ENCODE measurements around the gene KLHL22.
"Not testable (repeated sequence)": the region's sequence is repeated elsewhere in the genome, so short reads cannot be mapped to it uniquely, and the experiment has no call there.

The KLHL22 gene

DNA sequence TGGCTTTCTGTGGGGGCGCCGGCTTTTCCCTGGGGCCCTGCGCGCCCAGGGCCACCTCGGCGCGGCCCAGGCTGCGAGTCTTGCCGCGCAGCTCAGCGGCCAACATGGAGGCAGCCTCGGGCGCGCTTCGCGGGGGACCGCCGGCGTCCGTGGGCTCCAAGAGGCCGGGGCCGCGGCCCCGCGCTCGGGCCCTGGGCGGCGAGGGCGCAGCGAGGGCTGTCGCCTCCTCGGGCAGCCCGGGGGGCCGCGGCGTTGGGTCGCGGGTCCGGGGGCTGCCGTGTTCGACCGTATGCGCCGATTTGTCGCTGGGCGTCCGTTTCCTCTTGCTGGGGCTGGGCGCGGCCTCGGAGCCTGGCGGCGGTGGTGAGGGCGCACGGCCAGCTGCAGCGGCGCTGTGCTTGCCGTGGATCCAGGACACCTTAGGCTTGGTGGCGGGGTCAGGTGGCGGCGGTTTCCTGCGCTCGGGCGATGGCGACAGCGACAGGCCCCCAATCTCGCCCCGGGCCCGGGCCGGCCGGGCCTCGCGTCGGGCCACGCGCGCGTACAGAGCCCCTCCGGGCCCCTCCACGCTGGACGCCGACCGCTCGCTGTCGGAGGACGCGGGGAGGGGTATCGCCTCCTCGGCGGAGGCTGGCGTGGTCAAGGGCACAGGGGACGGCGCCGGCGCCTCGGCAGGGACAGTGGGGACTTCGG, 69.9 kb downstream of the KLHL22 start:
- intact Hi-C loops (cut with DNase I): no loop called here
- peak in 3 of 10 donors; percentile 72 to 82 (median 79) for DNase-seq

- intact Hi-C loops (cut with DNase I): no loop called here
- DNase-seq: peak in 8 of 10 donors; percentile 63 to 97 (median 82)
These were observed 70.5 kb downstream of the KLHL22 start for GRCh38 chr22:20424932-20425565.

DNA sequence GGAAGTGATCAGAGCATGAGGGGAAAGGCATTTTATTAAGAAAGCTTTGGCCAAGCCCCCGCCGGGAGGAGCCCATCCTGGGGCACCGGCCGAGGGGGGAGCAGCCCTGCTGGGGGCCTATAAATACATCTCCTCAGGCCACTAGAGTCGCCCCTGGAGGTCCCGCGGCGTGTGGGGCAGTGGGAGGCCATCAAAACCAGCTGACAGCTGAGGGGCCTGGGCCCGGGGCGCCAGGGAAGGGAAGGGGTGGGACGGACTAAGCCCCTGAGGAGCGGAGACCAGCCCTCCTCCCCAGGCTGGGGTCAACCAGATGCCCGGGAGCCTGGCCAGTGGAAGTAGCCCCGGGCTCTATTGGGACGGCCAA, 71.0 kb downstream of the KLHL22 start:
- no peak for DNase-seq
- intact Hi-C loops (cut with DNase I): no loop called here

- intact Hi-C loops (cut with DNase I): no loop called here
- peak in 5 of 10 donors; percentile 54 to 93 (median 78) for DNase-seq
These were observed 71.6 kb downstream of the KLHL22 start for GRCh38 chr22:20423906-20424551.

DNA sequence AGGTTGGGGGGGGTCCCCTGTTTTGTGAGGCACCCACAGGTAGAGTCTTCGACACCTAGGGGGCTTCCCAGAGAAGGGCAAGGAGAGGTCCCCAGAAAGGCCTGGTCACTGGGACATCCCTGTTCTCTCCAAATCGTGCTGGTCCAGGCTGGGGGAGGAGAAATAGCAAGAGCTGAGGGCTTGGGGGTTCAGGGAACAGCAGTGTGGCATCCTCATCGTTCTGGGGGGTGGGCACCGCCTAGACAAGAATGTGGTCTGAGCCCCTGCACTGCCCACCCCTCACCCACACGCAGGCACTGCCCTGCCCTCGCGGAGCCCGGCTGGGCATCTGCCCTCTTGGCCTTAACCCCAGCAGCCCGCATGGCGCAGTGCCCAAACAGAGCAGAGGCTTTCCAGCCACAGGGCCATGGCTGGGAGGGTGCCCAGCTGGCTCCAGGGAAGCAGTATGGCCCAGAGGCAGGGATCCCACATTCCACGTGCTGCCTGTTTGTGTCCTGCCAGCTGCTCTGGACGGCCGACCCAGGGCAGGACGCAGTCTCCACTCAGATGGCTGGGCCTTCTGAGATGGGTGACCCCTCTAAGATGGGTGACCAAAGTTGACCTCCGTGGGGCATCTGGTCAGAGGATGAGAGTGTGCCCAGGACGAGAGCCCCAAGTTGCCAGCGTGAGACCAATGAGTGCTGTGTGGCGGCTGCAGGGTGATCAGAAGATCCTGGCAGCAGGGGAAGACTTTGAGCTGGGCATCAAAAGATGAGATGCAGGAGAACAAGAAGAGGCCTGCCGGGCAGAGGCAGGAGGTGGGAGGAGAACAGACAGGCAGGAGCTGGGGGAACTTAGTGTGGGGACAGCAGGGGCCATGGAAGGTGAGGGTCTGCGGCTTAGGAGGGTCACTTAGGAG, 72.3 kb downstream of the KLHL22 start:
- peak; percentile 81 to 98 (median 90) for DNase-seq
- intact Hi-C loops (cut with DNase I): no loop called here

GRCh38 chr22:20422271-20423007, 73.2 kb downstream of the KLHL22 start:
- intact Hi-C loops (cut with DNase I): no loop called here
- DNase-seq: peak in 3 of 10 donors; percentile 79 to 87 (median 86)

DNA sequence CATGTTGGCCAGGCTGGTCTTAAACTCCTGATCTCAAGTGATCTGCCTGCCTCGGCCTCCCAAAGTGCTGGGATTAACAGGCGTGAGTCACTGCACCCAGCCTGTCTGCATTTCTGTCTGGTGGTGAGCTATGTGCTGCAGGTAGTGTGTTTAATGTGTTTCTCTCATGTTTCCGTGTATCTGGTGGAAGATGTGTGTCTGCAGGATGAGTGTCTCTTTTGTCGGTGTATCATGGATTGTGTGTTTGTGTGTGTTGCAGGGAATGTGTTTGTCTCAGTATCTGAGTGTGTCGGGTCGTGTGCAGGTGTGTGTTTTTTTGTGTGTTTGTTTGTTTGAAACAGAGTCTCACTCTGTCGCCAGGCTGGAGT, 74.1 kb downstream of the KLHL22 start:
- intact Hi-C loops (cut with DNase I): no loop called here
- peak in 1 of 10 donors; percentile 17 for DNase-seq

GRCh38 chr22:20420157-20420842, 75.3 kb downstream of the KLHL22 start:
- DNase-seq: peak in 1 of 10 donors; percentile 25
- intact Hi-C loops (cut with DNase I): no loop called here

DNA sequence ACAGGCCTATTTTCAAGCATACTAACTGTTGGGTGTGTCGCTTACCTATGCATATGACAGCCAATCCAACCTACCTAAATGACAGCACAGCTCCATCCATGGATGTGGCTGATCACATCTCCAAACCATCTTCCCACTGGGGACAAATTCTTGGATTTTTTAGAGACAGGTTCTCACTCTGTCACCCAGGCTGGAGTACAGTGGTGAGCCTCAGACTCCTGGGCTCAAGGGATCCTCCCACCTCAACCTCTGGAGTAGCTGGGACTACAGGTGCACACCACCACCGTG, 76.0 kb downstream of the KLHL22 start:
- peak in 1 of 10 donors; percentile 11 for DNase-seq
- intact Hi-C loops (cut with DNase I): no loop called here

- peak; percentile 65 to 97 (median 84) for DNase-seq
These were observed 77.3 kb downstream of the KLHL22 start for GRCh38 chr22:20418211-20418788.

DNA sequence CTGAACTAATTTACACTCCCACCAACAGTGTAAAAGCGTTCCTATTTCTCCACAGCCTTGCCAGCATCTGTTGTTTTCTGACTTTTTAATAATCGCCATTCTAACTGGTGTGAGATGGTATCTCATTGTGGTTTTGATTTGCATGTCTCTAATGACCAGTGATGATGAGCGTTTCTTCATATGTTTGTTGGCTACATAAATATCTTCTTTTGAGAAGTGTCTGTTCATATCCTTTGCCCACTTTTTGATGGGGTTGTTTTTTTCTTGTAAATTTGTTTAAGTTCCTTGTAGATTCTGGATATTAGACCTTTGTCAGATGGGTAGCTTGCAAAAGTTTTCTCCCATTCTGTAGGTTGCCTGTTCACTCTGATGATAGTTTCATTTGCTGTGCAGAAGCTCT, 79.9 kb downstream of the KLHL22 start:
- DNase-seq; intact Hi-C loops (cut with DNase I): not testable (repeated sequence)

More at GRCh38 chr22:20418211-20418788, 77.3 kb downstream of the KLHL22 start:
- intact Hi-C loops (cut with DNase I): loop anchor here (1.0 kb wide), 2 partner anchors 38 to 78 kb away; no protein-coding TSS in a partner anchor

DNA sequence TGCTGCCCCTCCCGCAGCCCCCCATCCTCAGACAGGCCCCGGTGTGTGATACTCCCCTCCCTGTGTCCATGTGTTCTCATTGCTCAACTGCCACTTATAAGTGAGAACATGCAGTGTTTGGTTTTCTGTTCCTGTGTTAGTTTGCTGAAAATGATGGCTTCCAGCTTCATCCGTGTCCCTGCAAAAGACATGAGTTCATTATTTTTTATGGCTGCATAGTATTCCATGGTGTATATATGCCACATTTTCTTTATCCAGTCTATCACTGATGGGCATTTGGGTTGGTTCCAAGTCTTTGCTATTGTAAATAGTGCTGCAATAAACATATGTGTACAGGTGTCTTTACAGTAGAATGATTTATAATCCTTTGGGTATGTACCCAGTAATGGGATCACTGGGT, 80.4 kb downstream of the KLHL22 start:
- peak in 1 of 10 donors; percentile 50 for DNase-seq
- intact Hi-C loops (cut with DNase I): not testable (repeated sequence)

- intact Hi-C loops (cut with DNase I): no loop called here
- DNase-seq: no peak
These were observed 81.1 kb downstream of the KLHL22 start for GRCh38 chr22:20414450-20414849.

- intact Hi-C loops (cut with DNase I): no loop called here
- DNase-seq: no peak
These were observed 81.5 kb downstream of the KLHL22 start for GRCh38 chr22:20414059-20414440.

DNA sequence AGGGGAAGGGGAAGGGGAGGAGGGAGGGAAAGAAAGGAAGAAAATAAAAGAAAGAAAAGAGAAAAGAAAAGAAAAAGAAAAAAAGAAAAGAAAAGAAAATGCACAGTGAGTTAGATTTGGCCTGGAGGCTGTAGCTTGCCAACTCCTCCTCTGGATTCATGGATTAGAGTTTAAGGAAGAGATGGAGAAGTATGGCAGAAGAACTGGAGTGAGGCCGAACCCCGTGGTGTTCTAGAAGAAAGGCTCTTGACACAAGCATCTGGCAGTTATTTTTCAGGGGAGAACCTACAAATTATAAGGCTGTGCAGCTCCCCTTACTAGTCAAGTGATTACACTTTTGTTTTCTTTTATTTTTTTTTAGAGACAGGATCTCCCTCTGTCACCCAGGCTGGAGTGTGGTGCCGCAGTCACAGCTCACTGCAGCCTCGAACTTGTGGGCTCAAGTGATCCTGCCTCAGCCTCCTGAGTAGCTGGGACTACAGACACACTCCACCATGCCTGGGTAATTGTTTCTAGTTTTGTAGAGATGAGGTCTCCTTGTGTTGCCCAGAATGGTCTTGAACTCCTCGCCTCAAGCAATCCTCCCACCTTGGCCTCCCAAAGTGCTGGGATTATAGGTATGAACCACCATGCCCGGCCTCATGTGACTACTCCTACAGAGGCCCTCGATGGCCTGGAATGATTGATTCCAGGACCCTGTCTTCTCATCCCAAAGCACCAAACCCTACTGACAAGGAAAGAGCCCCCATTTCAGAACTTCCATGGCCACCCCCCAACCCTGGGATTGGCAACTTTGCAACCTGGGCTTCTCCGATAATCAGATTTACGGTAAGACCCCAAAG, 82.2 kb downstream of the KLHL22 start:
- intact Hi-C loops (cut with DNase I): no loop called here
- peak in 1 of 10 donors; percentile 26 for DNase-seq

- intact Hi-C loops (cut with DNase I): no loop called here
- no peak for DNase-seq
These were observed 83.0 kb downstream of the KLHL22 start for GRCh38 chr22:20412474-20413216.

DNA sequence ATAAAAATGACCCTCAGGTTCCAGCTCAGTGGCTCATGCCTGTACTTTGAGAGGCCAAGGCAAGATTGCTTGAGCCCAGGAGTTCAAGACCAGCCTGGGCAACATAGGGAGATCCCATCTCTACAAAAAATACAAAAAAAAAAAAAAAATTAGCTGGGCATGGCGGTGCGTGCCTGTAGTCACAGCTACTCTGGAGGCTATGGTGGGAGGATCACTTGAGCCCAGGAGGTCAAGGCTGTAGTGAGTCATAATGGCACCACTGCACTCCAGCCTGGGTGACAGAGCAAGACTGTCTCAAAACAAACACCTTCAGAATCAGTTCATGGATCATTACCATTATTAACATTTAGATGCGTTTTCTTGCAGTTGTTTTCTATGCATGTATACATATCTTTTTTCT, 86.2 kb downstream of the KLHL22 start:
- peak in 1 of 10 donors; percentile 19 for DNase-seq
- intact Hi-C loops (cut with DNase I): not testable (repeated sequence)

DNA sequence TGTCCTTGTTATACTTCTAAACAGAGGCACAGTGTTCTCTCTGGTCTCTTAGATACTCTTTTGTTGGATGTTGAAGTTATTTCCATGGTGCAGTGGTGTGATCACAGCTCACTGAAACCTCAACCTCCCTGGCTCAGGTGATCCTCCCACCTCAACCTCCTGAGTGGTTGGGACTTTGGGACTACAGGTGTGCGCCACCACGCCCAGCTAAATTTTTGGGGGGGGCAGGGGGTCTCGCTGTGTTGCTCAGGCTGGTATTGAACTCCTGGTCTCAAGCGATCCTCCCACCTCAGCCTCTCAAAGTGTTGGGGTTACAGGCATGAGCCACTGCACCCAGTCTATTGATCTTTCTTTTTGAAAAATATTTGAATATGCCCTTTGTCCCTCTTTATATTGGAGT, 86.7 kb downstream of the KLHL22 start:
- DNase-seq: peak in 1 of 10 donors; percentile 20
- intact Hi-C loops (cut with DNase I): no loop called here
